ENCODE results near the gene FLNB. TPM values are rescaled to one million over a fixed set of nuclear protein-coding genes. Genes with fewer than 3 reads are reported as not detected.

Gene FLNB
- total RNA-seq, 1 experiment from 2014 or later, result 83.4 TPM

DNA sequence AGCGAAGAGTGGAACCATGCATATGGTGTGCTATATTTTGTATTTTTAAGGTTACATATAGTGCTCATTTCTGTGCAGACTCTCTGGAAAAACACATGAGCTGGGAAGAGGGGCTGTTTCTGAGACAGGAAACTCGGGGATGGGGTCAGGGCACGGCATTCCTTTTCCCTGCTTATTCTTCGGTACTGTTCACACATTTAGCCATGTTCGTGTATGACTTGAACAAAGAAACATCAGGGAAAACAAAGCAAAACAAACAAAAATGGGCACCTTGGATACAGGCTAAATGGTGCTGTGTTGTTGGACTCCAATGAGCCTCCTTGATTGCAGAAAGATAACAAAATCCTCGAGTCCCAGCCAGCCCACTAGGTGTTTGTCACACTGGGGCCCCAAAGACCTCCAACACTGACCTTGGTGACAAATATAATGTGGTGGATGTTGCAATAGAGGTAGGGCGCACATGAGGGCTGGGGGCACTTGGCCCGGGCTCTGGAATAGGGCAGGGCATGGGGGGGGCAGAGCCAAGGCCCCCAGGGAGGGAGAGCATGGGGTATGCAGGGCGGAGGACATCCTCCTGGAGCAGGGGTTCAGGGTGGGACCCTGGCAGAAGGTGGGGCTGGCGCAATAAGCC, 183.3 kb downstream of the FLNB start:
- DNase-seq, result no peak
- TF ChIP-seq, protein P1, sequence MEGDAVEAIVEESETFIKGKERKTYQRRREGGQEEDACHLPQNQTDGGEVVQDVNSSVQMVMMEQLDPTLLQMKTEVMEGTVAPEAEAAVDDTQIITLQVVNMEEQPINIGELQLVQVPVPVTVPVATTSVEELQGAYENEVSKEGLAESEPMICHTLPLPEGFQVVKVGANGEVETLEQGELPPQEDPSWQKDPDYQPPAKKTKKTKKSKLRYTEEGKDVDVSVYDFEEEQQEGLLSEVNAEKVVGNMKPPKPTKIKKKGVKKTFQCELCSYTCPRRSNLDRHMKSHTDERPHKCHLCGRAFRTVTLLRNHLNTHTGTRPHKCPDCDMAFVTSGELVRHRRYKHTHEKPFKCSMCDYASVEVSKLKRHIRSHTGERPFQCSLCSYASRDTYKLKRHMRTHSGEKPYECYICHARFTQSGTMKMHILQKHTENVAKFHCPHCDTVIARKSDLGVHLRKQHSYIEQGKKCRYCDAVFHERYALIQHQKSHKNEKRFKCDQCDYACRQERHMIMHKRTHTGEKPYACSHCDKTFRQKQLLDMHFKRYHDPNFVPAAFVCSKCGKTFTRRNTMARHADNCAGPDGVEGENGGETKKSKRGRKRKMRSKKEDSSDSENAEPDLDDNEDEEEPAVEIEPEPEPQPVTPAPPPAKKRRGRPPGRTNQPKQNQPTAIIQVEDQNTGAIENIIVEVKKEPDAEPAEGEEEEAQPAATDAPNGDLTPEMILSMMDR (conservative IDR thresholded peaks at IDR 0.05), result no peak
- H4K5ac ChIP-seq (ENCODE audit: insufficient read length, low read depth, low read length), result no peak overlapping the region
- no peaks in the 10 kb centered on the region for H3K79me2 ChIP-seq (ENCODE audit: insufficient read depth, low read length)
- H3K27me3 Mint-ChIP-seq (ENCODE audit: low read depth), result no peaks in the 10 kb centered on the region
- no peak overlapping the region for H2AK5ac ChIP-seq (ENCODE audit: insufficient read length, low read length)
- H3K18ac ChIP-seq (ENCODE audit: insufficient read length, low read depth, low read length), result no peak overlapping the region
- peaks cover 2% of the 10 kb centered on the region; the same call in 1 of the 2 replicates for H3K4me1 ChIP-seq (ENCODE audit: insufficient read depth, low read length)
- no peak overlapping the region for H3K56ac ChIP-seq (ENCODE audit: insufficient read length, low read depth, low read length)
- H3K4ac ChIP-seq (ENCODE audit: low read depth, low read length), result no peak overlapping the region
- 0 out of 5 replicates have a peak, but pooled peaks cover 0 to 2% of the 10 kb centered on the region in 2 experiments for H3K9me3 Mint-ChIP-seq
- no peak overlapping the region for H3K27ac Mint-ChIP-seq
- H3K36me3 Mint-ChIP-seq (ENCODE audit: insufficient read depth in 1 of 3, low read depth in 3 of 3), result no peaks in the 10 kb centered on the region
- H3K23me2 ChIP-seq (ENCODE audit: insufficient read length, low read depth, low read length, poor library complexity, severe bottlenecking), result no peaks in the 10 kb centered on the region
- no peaks in the 10 kb centered on the region for H3K9me3 ChIP-seq (ENCODE audit: control insufficient read depth, low read depth, low read length)
- no peak overlapping the region for H4K91ac ChIP-seq (ENCODE audit: insufficient read length, low read depth, low read length)
- no CpG with 5 or more reads among the region's 10 CpGs for WGBS (ENCODE audit: extremely low coverage, insufficient read length, low lambda C conversion rate)
- H3K14ac ChIP-seq (ENCODE audit: insufficient read depth, low read length), result no peak overlapping the region
- H2BK20ac ChIP-seq (ENCODE audit: low read depth, low read length, poor library complexity, severe bottlenecking), result no peak overlapping the region
- no peak overlapping the region for H4K8ac ChIP-seq (replicated peaks; ENCODE audit: insufficient read length, low read depth, low read length)
- H3K27me3 ChIP-seq (ENCODE audit: insufficient read depth, low read length), result no peaks in the 10 kb centered on the region
- H2BK12ac ChIP-seq (ENCODE audit: insufficient read length, low read depth, low read length), result no peak overlapping the region
- H3K9ac ChIP-seq (ENCODE audit: extremely low read depth, insufficient read length, low read length), result no peak overlapping the region
- no peak overlapping the region for H2BK15ac ChIP-seq (ENCODE audit: low read depth, low read length)
- H3K4me1 Mint-ChIP-seq, result peaks cover 10 to 11% of the 10 kb centered on the region in 2 experiments
- no peak overlapping the region for H3K23ac ChIP-seq (ENCODE audit: insufficient read length, low read depth, low read length)
- H2BK120ac ChIP-seq (ENCODE audit: low read depth, low read length, poor library complexity, severe bottlenecking), result no peak overlapping the region
- no peaks in the 10 kb centered on the region for H3K79me1 ChIP-seq (ENCODE audit: insufficient read depth, low read depth, low read length, poor library complexity, severe bottlenecking)
- no peak overlapping the region for H3T11ph ChIP-seq (ENCODE audit: low read length)
- H2AFZ ChIP-seq (ENCODE audit: low read length), result no peak overlapping the region
- H3K4me3 Mint-ChIP-seq, result no peak overlapping the region
- H2BK5ac ChIP-seq (ENCODE audit: insufficient read length, low read length), result no peak overlapping the region
- no peaks in the 10 kb centered on the region for H4K20me1 ChIP-seq (ENCODE audit: control insufficient read depth, insufficient read depth, insufficient read length)
- no peak overlapping the region for H3K4me2 ChIP-seq (ENCODE audit: insufficient read depth, insufficient read length, low read length)
- H3K27ac ChIP-seq (ENCODE audit: insufficient read length, low read depth, low read length), result no peak overlapping the region

Data from H9 (cell line).